Esophagus mucosa (tissue), 1 donor: Measurements from ENCODE around the gene SYNM. TPM values are rescaled to one million over a fixed set of nuclear protein-coding genes. Genes with fewer than 3 reads are reported as not detected.

Source experiments
- ATAC-seq: fragments of 200-7000 bp; cut with Tn5 transposase; one replicate; pipeline ENCODE4 v1.9.1; 2020
- total RNA-seq: library from RNA; stranded (reverse); gene quantifications from one replicate; pipeline ENCODE4 v1.2.4, GENCODE V29; 2023
- donor health status: DM: yes; HTN: yes; CAD: no.

SYNM gene
- total RNA-seq, 1 donor from 2014 or later, result 6.0 TPM

GRCh38 chr15:99141943-99142342 is 37.1 kb downstream of the SYNM start:
- ATAC-seq, result no peak

GRCh38 chr15:99142562-99142961 is 37.7 kb downstream of the SYNM start:
- no peak for ATAC-seq

- no peak for ATAC-seq
These were observed 38.4 kb downstream of the SYNM start for GRCh38 chr15:99143242-99143641.

DNA sequence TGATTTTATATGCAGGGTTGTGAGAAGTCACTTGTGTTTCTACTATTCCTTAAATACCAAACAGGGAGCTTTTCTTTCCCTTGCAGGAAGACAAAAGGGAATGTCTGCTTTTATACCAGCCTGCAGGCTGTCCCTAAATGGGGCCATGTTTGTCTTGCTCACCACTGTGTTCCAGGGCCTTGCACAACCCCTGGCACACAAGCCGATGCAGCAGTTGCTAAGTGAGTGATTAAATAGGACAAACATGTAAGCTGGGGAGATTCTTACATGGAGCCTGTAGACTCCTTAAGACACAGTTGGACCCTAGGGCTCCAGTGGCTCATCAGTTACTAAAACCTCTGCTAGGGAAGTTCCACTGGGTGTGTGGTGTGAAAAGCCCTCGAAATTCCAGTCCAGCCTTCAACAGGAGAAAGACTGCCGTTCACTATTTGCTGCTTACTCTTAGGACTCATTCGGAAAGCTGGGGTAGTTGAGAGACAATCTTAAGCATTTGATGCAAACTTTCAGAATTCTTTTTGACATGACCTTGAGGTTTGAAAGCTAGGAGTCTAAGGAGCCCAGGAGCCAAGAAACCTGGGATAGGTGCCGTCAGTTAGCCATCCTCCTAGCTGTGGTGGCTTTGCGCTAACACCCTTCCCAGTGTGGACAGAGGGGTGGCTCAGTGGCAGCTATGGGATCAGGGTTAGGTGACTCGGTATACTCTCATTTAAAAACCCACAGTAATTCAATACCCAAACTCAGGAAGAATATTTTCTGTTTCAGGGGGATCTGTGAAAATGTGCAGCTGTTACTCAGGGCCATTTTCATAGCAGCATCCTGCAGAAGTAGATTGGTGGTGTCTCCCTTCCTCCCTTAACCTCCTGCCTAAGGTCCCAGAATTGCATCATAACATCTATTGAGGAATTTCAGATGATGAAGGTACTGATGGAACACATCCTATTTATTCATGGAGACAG is 39.1 kb downstream of the SYNM start:
- peak; percentile 77 for ATAC-seq

DNA sequence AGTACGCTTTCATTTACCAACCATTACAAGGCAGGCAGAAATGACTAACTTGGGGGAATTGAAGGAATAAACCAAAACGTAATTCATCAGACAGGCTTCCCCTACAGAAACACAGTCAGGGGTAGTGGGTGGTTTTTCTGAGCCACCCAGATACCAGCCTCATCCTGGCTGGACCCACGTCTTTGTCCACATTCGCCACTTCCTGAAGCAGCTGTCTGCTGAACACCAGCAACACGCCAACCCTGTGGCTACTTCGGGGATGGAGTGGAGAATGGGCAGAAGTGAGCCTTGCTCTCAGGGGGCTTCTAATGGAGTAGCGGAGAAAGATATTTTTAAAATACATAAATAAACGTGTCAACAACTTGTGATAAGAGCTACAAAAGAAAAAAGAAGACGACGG is 40.1 kb downstream of the SYNM start:
- ATAC-seq, result no peak

DNA sequence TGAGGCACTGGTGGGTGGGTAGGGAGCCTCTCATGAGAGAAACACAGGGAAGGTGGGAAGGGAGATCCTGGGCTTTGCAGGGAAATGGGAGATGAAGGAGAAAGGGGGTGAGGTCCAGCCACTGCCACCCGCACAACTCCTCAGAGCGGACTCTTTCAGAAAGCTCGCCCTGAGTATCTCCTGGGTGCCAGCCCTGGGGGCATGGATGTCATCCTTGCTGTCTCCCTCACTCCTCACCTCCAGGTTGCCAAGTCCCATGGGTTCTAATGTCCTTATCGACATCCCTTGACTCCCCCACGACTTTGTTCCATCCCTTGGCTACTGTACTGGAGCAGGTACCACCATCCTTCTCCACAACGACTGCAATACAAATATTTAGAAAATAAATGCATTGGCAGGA is 40.9 kb downstream of the SYNM start:
- no peak for ATAC-seq

GRCh38 chr15:99146661-99147060 is 41.8 kb downstream of the SYNM start:
- ATAC-seq, result no peak

- ATAC-seq, result no peak
These were observed 44.0 kb downstream of the SYNM start for GRCh38 chr15:99148851-99149276.

DNA sequence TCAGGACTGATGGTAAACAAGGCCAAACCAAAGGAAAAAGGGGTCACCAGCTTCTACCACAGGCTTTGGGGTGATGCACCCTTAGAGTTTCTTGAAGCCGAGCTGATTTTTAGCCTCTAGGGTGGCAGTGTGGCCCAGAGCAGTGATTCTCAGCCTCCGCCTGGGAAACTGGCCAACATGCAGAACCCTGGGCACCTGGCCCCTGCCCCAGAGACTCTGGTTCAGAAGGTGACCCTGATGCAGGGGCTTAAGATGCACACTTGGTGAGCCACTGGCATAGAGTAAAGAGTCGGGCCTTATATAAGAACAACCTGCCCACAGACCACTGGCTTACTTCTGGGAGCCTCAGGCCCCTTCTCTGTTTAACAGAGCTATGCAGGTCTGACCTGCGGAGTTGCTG is 44.5 kb downstream of the SYNM start:
- peak; percentile 10 for ATAC-seq

DNA sequence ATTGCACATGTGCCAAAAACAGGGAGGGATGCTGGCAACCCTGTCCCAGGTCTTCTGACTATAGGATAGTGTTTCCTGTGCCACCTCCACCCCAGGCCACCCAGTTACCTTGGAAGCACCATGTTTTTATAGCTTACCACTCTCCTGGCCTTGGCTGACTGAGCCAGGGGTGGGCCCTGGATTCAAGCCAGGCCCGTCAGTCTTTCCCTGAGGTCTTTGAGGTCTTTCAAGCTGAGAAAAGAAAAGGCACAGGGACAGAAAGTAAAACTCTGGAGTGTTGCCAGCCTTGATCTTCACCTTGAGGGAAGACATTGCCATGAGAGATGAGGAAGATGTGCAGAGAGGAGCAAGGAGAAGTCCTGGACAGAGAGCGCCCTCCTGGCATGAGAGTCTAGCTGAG is 46.3 kb downstream of the SYNM start:
- no peak for ATAC-seq

DNA sequence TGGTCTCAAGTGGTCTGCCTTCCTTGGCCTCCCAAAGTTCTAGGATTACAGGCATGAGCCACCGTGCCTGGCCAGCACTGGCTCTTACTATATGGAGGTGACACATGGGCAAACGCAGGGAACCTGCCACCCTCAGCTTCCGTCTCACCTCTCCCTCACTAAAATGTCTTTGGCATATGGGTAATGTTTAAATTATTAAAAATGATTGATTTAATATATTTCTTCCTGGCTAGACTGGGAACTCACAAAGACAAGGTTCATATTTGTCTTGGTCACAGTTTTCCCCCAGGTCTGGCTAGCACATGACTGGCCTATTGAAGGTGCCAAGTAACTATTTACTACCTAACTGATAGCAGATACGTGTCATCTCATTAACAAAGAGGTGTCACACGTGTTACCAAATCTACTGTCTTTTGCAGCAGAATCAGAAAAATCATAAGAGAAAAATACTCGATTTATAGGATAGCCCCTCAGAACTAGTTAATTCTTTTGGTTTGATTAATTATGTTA is 48.2 kb downstream of the SYNM start:
- ATAC-seq, result no peak

- no peak for ATAC-seq
These were observed 49.4 kb downstream of the SYNM start for GRCh38 chr15:99154271-99154670.

- peak; percentile 91 for ATAC-seq
These were observed 51.1 kb downstream of the SYNM start for GRCh38 chr15:99155961-99156443.

DNA sequence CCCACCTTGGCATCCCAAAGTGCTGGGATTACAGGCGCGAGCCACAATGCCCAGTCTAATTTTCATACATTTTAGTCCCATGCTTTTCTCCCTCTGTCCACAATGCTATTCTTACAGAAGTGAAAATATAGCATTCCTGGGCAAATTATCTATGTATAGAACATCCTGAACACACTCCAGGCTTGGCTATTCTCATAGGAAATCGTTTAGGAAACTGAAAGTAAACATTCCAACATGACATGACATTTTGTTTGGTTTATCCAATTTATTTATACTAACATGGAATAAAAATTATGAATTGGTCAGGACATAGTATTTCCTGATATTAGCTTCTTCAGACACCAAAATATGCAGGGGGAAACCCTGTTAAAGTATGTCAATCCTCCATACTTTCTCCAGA is 52.6 kb downstream of the SYNM start:
- ATAC-seq, result no peak

- ATAC-seq, result no peak
These were observed 53.9 kb downstream of the SYNM start for GRCh38 chr15:99158626-99159412.

DNA sequence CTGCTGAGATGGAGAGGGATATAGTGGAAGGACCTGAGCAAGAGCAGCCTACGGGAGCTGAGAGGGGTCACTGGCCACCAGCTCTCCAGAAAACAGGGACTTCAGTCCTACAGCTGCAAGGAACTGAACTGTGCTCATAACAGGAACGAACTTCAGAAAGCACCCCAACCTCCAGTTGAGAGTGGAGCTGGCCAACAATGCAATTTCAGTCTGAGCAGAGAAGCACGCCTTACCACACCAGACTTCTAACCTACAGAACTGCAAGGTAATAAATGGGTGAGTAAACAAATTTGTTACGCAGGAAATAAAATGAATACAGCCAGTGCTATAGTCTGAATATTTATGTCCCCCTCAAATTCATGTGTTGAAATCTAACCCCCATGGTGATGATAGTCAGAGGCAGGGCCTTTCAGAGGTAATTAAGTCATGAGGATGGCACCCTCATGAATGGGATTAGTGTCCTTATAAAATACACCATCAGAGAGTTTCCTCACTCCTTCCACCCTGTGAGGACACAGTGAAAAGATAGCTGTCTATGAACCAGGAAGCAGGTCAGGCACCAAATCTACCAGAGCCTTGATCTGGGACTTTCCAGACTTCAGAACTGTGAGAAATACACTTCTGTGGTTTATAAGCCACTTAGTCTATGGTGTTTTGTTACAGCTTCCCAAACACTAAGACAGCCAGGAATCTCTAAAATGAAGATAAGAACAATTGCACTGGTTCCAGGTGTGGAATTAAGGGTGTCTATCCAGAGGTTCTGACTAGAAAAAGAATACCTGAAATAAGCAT is 58.6 kb downstream of the SYNM start:
- no peak for ATAC-seq

DNA sequence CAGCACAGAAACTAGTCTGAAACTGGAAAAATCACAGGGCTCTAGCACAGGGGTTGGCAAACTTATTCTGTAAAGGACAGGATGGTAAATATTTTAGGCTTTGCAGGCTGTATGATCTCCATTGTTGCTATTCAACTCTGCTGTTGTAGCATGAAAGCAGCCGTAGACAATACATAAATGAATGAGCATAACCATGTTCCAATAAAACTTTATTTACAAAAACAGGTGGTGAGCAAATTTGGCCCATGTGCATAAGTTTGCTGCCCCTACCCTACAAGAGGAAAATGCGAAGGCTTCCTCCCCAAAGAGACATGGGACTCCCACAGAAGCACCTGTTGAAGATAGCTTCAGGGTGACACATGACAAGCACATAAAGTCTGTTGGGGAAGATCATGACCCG is 59.2 kb downstream of the SYNM start:
- no peak for ATAC-seq

DNA sequence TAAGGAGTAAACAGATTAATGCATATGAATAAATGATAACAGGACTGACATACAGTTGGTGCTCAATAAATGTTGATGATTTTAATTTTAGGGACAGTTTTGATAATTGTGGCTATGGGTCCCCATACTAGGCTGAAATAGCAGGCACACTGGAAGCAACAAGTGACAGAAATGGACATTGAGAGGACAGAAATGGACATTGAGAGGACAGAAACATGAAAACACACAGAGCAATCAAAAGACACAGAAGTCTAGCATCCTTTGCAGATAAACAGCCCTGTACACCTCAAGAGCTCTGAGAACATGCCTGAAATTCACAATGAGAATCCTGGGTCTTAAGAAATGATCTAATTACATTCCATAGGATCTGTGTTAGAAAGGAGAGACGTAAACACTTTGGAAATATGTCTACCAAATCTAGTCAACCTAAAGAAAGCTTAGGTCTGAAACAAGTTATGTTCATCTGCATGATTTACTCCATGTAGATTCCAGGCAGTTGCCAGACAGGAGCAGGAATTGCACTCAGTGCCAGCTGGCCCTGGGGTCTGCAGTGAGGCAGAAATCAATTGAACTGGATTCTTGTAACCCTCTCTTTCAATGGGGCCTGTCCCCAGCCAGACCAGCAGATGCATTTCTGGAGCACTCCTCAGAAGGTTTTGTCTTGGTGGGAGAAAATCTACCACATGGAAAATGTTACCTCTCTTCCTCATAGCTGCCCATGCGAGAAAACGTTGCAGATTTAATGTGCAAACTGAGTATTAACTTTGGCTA is 60.3 kb downstream of the SYNM start:
- ATAC-seq, result no peak

DNA sequence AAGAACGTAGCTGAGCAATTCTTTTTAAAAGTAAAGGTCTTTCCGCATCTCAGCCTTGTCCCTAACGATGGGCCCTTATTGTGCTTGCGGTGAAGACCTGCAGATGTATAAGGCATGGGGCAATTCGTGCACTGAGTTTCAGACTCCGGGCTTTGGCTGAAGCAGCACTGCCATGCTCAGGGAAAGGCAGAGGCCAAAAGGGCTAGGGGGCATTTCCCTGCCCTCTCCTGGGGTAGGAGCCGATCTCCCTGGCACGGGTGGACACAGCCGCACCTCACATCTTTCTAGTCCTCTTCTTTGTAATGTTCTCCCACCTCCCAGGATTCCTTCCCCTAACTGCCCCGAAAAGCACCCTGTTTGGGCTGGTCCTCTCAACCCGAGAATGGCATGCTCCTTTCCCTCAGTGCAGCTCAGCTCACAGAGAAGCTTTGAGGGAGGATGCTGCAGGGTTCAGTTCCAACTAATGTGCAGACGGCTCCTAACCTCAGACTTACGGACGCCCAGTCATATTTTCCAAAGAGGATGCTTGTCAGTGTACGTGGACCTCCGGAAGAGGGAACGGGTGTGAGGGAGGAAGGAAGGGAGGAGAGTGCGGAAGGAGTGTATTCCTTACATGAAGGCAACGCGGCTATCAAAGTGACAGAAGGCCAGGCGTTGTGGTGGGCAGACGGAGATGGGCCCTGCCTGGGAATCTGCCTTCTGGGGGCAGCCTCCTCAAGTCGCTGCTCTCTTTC is 61.2 kb downstream of the SYNM start:
- no peak for ATAC-seq

DNA sequence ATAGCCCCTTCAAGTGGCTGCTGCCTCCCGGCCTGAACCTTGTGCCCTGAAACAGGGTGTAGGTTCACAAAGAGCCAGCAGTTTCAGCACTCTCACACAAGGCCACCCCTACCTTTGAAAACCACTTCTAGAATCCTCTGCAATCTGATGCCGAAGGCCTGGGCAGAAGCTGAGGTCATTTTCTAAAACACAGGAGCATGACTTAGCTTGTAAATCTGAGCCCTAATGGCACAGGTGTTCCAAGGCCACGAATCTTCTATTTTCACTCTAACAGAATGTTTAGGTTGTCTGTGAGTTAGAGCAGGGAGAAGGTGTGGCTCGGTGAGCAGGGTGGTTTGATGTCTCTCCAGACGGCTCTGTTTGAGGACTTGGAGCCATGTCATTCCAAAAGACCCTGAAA is 62.3 kb downstream of the SYNM start:
- ATAC-seq, result no peak

DNA sequence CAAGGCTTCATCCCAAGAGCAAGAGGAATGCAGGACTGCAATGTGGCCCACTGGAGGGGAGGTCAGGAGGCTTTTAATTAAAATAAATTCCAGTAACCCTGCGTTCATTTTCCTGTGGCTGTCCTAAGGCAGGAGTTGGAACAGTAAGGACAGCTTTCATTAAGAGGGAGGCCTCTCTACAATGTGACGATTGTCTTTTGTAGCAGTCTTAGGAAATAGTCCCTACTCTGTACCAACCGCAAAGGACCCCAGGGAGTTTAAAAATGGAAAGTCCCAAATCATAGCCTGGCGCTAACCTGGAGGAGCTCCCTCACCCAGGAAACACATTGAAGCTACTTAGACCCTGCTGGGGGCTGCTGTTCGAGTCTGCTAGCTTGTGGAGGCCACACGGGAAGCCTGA is 62.8 kb downstream of the SYNM start:
- no peak for ATAC-seq
